ENCODE results near the gene RAB31.

- TF ChIP-seq CTCF (IDR thresholded peaks at IDR 0.05; ENCODE audit: poor library complexity, severe bottlenecking), result no peak
- TF ChIP-seq MXI1 (conservative IDR thresholded peaks at IDR 0.05; ENCODE audit: poor library complexity, severe bottlenecking), result no peak
- TF ChIP-seq POLR2AphosphoS5 (IDR thresholded peaks at IDR 0.05), result no peak
- TF ChIP-seq EP300 (conservative IDR thresholded peaks at IDR 0.05; ENCODE audit: poor library complexity, severe bottlenecking), result no peak
- TF ChIP-seq TAF1 (IDR thresholded peaks at IDR 0.05; ENCODE audit: low read depth), result no peak
- no peak for TF ChIP-seq EZH2 (IDR thresholded peaks at IDR 0.05; ENCODE audit: borderline replicate concordance, insufficient read depth, low read length, poor library complexity, severe bottlenecking)
- no peak for TF ChIP-seq SMC3 (conservative IDR thresholded peaks at IDR 0.05; ENCODE audit: poor library complexity)
- TF ChIP-seq REST (IDR thresholded peaks at IDR 0.05; ENCODE audit: borderline replicate concordance), result no peak
These were observed 33.3 kb downstream of the RAB31 start for GRCh38 chr18:9741406-9741792.

Data from neural cell (in vitro differentiated cells).